Activated CD8-positive, alpha-beta memory T cell treated with anti-CD3 and anti-CD28 coated beads for 48 hours (primary cell): ENCODE measurements around the gene RASSF8.
A peak's percentile ranks its signal among the peaks of the same experiment; 100 is the strongest.

ENCODE experiments used
- DNase-seq, 3 experiments: peaks; one replicate each; pipeline ENCODE4 v3.0.0-alpha.2; 2020; ENCODE audit warnings: low read depth in 2 of 3, low spot score in 2 of 3

RASSF8 gene

DNA sequence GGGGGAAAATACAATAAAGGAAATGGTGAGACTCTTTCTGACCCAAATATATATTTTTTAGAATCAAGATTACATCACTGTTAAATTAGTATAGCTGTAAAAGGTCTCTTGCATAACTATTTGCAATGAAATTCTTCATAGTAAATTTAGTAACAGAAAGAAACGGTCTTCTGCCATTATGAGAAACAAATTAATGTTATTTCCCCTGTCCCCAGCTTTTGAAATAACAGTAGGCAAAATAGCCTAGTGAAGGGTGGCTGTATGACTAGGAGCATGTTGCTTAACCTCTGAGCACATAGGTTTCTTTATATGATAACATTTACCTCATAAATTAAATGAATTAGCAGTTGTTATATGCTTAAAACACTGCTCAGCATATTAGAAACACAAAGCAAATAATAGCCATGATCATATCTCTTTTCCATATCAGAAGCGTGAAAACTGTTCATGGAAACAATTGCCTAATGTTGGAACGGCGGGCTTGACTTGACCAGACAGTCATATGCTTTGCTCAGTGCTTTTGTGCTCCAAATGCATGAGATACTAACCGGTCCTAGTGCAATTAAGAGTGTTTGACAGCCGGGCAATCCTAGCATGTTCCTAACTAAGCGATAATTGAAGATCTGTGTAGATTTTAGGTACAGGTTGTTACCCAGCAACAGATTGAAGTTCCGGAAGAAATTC is 142.3 kb downstream of the RASSF8 start:
- no peak for DNase-seq

DNA sequence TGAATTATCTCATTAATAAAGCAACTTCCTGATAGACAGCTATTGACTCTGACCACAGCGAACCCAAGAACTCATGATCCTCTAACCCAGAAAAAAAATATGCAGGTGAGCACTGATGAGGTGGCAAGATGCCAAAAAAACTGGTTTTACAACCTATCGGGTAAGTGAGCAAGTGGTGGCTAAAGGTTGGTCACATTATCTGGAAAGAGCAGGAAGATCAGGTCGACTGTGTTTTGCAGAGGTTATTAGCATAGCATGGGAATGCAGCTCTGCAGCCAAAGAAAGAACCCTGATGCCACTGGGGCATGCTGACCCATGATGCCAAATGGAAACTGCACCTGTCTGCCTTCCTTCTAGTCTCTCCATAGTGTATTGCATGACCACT is 142.9 kb downstream of the RASSF8 start:
- no peak for DNase-seq

DNA sequence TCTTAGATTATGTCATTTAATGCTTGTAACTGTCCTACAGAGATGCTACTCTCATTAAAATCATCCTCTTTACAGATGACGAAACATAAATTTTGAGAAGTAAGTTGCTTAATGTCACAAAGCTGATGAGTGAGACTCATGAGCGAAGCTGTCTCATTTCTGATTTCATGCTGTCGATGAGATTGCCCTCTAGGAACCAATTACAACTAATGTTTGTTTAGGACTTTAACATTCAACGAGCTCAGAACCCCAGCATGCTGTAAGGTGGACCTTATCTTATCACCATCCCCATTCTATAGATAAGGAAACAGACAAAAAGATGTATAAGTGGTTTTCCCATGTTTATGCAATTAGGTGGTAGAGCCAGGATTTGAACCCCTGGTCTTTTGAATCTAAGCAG is 143.3 kb downstream of the RASSF8 start:
- no peak for DNase-seq

DNA sequence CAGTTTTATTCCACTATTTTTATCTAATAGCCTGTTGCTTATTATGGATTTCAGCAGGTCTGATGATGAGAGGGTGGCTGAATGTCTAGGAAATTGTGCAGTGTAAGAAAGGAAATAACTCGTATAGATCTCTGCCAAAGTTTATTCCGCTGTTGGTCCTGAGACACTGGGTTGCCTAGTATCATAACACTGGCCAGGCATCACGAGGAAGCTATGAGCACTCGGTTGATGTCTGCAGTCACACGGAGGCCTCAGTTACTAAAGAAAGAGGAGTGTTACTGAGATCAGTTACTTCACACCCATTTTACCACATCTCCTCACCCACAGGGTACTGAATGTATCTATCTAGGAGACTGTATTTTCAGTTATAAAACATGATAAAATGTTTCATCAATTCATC is 144.5 kb downstream of the RASSF8 start:
- no peak for DNase-seq

DNA sequence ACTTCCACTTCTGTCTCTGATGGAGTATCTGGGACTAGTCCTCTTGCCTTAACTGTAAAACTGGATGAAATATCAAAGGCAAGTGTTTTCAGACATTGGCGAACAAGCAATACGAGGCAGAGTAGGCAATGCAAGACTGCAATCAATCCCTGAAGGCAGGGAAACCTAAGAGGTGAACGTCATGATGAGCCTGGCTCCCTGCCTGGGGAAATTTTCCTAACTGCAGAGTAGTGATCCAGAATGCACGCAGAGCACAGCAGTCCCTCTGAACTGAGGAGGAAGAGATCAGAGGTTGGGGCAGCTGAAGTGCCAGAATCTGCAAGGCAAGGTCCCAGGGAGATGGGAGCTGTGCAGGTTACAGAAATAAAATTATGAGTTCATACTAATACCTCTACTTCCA is 147.9 kb downstream of the RASSF8 start:
- no peak for DNase-seq

DNA sequence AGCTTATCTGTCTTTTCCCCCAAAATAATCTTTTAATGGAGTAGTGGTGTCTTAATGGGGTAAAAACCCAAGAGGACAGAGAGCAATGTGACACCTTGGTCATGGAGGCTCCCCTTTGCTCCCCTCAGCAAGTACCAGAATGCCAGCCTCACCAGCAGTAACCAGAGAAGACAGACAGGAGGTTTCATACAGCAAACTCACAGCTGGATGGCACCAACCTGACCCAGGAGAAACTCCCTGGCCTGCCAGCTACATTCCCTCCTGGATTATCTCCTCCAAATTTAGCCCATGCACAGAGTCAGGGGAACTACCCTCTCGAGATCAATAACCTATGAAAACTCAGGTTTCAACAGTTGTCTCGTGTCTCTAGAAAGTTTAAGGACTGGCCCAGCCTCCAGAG is 150.4 kb downstream of the RASSF8 start:
- no peak for DNase-seq

DNA sequence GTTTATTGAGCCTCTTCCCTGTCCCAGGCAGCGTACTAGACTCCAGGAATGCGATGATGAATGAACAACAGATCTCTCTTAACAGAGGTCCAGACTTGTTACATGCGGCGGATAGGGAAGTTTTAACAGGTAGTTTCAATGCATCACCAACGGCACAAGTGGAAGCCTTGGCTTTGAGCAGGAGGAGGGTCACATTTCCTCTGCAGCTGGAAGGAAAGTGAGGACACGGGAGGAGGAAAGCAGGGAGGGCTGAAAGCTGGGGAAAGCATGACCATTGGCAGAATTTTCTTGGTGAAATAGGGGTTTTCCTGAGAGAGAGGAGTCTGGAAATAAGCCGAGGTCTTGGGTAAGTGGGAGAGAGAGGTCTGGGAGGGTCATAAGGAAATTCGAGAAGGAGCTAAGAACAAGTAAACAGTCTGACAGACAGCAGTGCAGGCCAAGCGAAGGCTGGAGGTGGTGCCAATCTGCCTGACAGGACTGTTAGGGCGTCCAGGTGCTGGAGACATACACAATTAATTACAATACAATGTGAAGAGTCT is 150.9 kb downstream of the RASSF8 start:
- DNase-seq, result no peak

DNA sequence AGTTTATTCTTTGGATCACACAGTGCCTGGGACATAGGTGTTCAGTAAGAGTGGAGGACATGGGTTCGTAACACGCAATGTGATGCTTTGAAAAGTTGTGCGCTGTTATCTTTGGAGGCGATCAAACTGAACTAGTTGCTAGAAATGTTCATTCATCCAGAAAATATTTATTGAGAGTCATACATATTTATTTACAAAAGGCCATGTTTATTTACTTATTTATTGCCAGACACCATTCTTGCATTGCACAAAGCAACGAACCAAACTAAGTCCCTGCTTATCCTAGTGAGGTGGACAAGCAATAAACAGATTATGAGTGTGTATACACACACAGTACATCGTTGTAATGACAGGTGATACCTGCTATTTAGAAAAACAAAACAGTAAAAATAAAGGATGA is 153.8 kb downstream of the RASSF8 start:
- DNase-seq, result no peak

DNA sequence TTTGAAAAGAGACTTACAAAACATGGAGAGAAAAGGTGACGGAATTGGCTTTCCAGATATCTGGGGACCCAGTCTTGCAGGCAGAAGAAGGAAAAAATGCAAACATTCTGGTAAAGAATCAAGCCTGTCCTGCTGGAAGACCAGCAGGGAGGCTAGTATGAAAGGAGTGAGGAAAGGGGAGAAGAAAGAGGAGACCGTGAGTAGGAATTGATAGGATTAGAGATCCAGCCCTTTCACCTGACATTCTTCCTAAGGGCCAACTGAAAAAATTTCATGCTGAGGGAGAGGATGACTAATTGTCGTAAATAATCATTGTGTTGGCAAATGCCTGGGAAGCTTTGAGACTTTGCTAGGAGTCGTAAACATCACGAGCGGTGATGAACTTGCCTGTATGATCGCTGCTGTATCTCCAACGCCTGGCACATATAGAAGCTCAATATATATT is 154.2 kb downstream of the RASSF8 start:
- no peak for DNase-seq

DNA sequence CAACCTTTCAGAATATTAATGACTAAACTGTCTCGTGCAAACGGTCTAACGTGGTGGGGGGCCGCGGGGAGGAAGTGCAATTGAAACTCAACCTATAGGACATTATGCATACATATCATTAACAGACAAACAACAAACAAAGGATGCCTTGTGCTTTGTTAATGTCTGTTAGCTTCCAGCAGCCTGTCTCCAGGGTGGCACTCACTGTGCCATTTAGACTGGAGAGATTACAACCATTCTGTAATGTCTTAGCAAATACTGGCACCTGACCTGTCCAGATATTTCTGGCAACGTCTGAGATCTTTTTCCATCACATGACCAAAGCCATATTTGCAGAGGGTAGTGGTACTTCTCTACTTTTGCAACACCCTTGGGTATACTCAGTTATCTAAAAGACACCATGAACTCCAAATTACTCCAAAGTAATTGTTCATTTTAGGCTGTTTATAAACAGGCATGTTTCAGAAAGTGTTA is 154.7 kb downstream of the RASSF8 start:
- DNase-seq, result no peak

DNA sequence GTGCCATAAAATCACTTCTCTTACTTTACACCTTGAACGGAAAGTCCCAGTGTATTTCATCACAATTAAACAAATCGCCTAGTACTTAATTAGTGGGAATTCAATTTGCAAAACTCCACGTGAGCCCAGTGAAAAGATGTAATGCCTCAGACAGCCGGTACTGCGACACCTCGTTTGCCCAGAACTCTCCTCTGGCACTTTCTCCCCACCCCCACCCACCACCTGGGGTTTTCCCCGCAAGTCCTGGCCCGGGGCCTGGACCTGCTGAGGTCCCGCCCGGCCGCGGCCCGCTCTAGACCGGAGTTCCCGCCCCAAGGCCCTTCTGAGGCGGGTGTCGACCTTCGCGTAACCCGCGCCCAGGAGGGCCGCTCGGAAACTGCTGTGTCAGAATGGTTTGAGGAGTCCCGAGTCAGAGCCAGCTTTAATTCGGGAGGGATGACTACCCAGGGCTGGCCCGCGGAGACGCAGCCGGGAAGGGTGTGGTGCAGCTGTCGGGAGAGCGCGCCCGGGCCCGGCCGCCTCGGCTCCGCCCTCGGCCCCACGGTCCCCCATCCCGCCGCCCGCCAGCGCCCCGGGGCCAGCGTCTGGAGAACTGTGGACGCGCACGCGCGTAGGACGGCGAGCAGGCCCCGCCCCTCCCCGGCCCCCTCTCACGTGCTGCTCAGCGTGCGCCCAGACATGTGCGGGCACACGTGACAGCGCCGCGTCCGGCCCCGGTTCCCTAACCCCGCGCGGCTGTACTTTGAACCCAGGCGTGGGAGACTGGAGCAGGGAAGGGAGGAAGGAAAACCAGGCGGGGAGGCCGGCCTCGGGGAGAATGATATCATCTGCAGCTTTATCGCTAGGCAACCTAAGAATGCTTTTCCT is 155.6 kb downstream of the RASSF8 start:
- DNase-seq, result peak; percentile 27 to 48 (median 40)

DNA sequence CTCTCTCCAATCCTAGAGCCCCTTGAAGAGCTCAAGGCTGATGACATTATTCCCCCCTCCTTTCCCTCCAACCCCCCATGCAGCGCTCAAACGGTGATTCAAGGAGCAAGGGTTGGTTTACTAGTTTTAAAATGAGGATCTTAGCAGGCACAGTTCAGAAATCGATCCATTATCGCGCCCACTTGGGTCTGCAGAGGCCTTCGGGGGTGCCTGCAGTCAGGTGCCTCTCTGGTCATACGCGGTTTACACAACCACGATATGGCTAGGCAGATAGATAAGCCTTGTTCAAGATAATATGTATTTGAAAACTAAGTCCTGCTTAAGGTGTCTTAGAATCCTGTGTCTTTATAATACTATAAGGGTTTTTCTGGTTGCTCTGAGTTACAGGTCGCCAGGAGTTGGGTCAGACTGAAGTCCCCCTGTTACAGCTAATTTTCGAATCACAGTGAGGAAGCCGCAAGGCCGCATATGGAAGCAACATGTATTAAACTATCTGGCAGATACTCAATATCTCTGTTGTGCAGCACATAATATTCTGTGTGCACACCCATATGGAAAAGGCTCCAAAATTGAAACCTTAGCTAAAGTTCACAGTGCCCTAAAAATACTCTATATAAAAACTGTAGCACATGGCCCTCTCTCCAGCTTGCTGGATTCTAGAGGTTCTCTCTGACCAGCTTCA is 156.4 kb downstream of the RASSF8 start:
- no peak for DNase-seq

DNA sequence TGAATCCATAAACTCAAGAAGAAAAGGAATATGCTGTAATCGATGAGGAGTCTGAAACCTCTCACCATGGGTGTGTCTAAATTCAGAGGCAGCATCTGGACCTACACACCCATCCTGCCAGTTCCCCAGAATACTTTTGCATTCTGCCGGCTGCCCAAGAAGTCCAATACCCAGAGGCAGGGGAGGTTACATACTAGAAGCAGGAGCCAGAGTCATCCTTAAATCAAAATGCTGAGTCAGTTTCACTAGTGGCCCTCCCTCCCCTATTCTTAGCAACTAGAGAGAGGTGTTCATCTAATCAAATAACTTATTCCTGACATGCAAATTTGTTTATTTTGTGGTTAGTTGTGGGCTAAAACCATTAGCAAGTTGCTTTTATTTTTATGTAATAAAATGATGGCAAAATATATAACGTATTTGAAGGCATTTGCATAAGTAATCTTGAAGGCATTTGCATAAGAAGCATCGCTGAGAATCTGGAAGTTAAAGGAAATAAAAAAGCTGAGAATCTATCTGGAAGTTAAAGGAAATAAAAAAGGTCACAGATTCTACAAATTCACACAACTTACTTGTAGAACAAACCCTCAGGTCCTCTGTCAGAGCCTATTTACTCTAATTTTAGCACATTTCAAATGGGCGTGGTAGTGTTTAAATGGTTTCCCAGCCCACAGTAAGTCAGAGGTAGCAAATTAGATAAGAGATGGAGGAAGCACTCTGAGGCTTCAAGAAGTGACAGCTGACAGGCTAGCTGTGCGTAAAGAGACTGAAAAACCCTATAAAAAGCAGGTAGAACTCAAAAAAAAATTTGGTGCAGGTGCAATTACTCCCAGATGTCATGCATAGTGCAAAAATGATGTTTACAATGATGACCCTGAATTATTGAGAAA is 158.6 kb downstream of the RASSF8 start:
- no peak for DNase-seq

DNA sequence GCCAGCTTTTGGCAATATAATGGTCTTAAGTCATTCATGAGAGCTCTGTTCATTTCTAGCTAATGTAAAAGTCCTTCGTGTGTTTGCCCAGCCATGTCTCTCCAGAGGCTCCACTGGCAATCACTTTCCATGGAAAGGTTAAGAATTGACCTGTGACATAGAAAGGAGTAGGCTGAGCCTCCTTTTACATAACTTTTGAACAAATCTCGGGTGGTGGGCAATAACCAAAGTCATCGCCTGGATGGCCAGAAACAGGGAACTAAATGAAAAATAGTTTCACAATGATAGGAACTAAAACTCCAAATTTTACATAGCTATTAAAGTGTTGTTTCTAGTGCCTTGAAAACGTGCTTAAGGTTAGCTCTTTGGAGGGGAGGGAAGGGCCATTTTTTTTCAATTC is 159.8 kb downstream of the RASSF8 start:
- DNase-seq, result no peak

DNA sequence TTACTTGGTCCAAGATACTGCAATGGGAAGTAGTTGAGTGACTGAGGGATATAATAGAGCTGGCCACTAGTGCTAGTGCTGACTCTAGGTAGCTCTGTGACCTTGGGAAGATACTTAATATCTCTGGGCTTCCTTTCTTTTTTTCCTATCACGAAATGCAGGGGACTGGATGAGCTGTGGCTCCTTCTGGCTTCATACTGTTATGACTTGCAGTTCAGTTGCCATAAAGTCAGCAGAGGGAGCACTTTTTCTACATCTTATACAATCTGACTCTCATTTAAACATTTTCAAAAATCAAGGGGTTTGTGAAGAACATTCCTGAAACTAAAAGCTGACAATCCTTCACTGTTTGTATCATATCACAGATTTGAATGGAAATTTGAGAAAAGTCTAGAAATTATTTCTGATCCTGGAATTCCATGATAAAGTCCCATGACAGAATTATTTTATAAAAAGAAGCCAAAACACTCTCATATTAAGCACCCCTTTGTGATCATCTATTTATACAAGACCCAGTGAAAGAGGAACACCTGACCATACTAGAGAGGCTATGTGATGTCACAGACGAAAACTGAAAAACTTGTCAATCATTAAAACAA is 161.0 kb downstream of the RASSF8 start:
- no peak for DNase-seq

DNA sequence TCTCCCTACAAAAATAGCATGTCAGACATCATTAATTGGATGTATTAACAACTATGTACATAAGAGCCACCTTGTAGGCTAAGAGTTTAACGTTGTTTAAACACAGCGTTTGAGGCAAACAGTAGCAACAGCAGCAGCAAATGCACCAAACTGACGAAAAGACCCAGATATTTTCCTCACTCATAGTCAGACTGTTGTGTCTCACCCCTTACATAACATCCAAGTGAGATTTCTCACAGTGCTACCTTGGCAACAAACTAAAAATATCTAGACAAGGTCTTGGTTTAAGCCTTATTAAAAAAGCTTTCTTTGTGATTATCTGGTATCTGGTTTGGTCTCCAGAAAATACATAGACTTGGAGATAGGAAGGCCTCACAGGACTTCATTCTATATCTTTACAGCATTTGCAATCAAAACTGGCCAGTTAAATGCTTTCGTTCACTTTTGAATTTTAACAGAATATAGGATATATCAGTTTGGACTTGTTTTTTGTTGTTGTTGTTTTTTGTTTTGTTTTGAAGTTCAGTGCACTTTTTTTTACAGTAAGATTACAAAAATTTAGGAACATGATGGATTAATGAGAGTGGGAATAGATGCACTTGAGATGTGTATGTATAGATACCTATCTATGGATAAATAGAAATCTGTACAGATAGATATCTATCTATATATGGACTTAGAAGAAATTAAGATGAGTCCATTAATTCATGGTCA is 162.2 kb downstream of the RASSF8 start:
- no peak for DNase-seq

DNA sequence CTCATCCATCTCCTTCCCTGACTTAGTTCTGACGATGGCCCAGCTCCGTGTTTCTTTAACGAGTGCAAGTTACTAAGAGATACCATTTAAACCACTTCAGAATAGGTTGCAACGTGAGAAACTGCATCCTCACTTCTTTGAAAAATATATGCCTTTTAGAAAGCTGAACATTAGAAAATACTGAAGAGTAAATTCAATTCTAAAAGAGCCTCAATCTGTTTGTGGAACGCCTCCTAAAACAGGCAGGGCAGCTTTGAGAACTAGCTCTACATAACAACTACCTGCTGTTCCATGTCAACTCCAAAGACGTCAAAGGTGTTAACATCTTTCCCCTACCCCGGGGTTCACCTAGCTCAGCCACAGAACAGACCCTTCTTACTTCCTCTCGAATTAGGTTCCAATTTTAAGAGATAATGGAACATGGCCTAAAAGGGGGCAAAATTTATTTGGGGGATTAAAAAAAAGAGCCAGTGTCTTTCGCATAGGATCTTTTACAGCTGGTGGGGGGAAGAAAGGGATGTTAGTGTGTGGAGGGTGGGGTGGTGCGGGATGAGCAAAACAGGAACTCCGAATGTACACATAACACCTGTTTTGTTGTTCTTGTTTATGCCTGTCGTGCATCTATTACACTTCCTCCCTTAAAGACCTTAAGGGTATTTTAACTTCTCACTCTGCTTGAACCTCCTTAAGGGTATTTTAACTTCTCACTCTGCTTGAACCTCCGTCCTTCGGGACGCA is 163.0 kb downstream of the RASSF8 start:
- DNase-seq, result no peak

DNA sequence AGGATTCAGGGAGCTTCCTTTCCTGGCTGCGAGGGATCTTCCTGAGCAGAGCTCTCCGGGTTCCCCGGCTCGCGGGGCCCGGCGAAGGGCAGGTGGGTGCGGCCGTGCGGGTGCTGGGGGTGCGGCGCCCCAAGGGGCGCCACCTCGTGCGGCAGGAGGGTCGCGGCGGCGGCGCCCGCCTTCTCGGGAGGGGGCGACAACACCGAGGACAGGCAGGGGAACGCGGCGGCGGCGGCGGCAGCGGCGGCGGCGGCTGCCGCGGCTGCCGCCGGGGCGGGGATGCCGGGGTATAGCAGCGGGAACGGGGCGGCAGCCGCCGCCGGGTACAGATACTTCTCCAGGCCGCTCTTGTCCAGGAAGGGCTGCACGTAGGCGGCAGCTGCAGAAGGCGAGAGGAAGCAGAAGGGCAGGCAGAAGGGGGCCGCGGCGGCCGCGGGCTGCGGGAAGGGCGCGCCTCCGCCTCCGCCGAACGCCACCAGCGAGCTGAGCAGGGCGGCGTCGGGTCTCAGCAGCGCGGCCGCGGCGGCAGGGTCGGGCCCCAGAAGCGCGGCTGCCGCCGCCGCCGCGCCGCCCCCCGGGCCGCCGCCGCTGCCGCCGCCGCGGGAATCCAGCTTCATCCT is 163.7 kb downstream of the RASSF8 start:
- no peak for DNase-seq
